ENCODE results near the gene CREBRF. TPM values are rescaled to one million over a fixed set of nuclear protein-coding genes. Genes with fewer than 3 reads are reported as not detected.

The CREBRF gene
- total RNA-seq, 1 donor from 2014 or later = 34.4 TPM

DNA sequence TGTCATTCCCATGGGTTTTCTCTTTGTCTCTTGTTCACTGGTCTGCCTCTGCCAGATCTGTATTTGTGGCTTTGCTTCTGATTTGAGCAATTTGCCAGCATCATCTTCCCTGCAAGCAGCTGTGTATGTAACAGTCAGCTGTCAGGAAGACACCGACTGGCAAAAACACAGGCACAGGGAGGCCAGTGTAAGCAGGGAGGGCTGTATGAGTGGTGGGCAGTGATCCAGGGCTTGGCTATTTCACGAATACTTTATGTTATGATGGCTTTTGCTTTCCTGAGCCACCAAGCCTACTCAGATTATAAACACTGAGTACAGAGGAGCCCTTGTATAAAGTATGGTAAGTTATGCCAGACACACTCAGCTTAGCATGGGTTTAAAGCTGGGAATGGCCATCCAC, 99.8 kb downstream of the CREBRF start:
- intact Hi-C loops (cut with DNase I) = no loop called here
- no peak overlapping the region for H3K4me3 ChIP-seq
- no peak overlapping the region for H3K27ac ChIP-seq
- no peaks in the 10 kb centered on the region for H3K27me3 ChIP-seq
- TF ChIP-seq, protein P1, sequence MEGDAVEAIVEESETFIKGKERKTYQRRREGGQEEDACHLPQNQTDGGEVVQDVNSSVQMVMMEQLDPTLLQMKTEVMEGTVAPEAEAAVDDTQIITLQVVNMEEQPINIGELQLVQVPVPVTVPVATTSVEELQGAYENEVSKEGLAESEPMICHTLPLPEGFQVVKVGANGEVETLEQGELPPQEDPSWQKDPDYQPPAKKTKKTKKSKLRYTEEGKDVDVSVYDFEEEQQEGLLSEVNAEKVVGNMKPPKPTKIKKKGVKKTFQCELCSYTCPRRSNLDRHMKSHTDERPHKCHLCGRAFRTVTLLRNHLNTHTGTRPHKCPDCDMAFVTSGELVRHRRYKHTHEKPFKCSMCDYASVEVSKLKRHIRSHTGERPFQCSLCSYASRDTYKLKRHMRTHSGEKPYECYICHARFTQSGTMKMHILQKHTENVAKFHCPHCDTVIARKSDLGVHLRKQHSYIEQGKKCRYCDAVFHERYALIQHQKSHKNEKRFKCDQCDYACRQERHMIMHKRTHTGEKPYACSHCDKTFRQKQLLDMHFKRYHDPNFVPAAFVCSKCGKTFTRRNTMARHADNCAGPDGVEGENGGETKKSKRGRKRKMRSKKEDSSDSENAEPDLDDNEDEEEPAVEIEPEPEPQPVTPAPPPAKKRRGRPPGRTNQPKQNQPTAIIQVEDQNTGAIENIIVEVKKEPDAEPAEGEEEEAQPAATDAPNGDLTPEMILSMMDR (IDR thresholded peaks at IDR 0.05) = no peak
- TF ChIP-seq POLR2AphosphoS5 (IDR thresholded peaks at IDR 0.05; ENCODE audit: insufficient read depth in 1 of 2, low read depth in 1 of 2) = no peak
- H3K36me3 ChIP-seq = peaks cover 0 to 54% of the 10 kb centered on the region in 2 donors
- no peak for DNase-seq (ENCODE audit: extremely low spot score in 2 of 2)
- H3K4me1 ChIP-seq = no peaks in the 10 kb centered on the region
- no peaks in the 10 kb centered on the region for H3K9me3 ChIP-seq

DNA sequence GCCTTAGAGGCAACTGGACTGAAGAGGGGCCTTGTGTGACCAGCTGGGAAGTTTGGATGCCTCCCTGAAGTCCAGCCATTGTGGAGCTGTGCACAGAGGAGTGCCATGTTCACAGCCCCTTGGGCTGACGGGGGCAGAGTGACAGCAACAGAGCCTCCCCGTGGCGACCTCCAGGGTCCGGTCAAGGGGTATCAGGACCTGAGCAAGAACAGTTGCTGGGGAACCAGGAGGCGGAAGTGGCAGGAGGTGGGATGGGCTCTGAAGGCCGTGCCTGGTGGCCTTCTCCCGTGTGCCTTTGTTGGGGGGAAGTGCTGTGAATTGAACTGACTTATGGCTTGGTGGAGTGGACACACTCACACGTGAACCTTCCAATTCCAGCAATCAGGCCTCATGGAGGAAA, 102.2 kb downstream of the CREBRF start:
- H3K4me3 ChIP-seq = no peak overlapping the region
- intact Hi-C loops (cut with DNase I) = no loop called here
- DNase-seq (ENCODE audit: extremely low spot score in 2 of 2) = no peak
- H3K9me3 ChIP-seq = no peaks in the 10 kb centered on the region
- H3K36me3 ChIP-seq = peaks cover 0 to 68% of the 10 kb centered on the region in 2 donors
- TF ChIP-seq POLR2A (IDR thresholded peaks at IDR 0.05) = no peak
- TF ChIP-seq, protein P1 (IDR thresholded peaks at IDR 0.05) = no peak
- TF ChIP-seq POLR2AphosphoS5 (IDR thresholded peaks at IDR 0.05; ENCODE audit: insufficient read depth in 1 of 2, low read depth in 1 of 2) = no peak
- H3K4me1 ChIP-seq = no peaks in the 10 kb centered on the region
- no peak overlapping the region for H3K27ac ChIP-seq
- no peaks in the 10 kb centered on the region for H3K27me3 ChIP-seq

DNA sequence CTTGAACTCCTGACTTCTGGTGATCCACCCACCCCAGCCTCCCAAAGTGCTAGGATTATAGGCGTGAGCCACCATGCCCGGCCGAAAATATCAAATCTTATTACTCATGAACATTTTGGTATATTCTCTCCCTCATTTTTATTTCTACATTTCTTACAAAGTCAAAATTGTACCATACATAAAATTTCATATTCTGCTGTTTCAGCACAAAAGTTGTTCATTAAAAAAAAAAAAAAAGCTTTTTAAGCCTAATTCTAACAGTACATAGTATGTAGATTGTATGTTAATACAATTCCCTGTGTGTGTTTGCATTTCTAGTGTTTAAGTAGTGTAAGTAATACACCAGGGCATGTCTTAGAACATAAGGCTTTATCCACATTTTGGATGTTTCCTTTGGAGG, 103.1 kb downstream of the CREBRF start:
- H3K36me3 ChIP-seq = peaks cover 0 to 70% of the 10 kb centered on the region in 2 donors
- H3K27ac ChIP-seq = no peak overlapping the region
- no peaks in the 10 kb centered on the region for H3K9me3 ChIP-seq
- TF ChIP-seq POLR2A (IDR thresholded peaks at IDR 0.05) (no peak), POLR2AphosphoS5 (IDR thresholded peaks at IDR 0.05; ENCODE audit: insufficient read depth in 1 of 2, low read depth in 1 of 2) (no peak)
- TF ChIP-seq, protein P1 (IDR thresholded peaks at IDR 0.05) = no peak
- intact Hi-C loops (cut with DNase I) = no loop called here
- no peaks in the 10 kb centered on the region for H3K4me1 ChIP-seq
- DNase-seq (ENCODE audit: extremely low spot score in 2 of 2) = no peak
- no peaks in the 10 kb centered on the region for H3K27me3 ChIP-seq
- H3K4me3 ChIP-seq = no peak overlapping the region

DNA sequence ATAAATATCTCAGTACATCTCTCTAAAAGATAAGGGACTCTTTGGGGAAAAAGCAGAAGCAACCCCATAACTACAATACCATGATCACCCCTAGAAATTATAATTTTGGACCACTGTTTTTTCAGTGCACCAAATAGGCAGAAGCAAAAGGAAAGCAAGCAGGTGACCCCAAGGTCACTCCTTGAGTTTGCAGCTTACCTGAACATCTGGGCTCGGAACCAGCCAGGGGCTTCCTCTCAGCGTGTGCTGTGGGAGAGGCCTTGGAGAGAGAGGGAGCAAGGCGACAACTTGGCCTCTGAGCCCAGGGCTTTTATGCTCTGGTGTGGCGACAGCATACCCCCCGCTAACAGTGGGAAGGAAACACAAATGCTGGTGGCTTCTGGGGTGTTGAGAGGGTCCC, 105.0 kb downstream of the CREBRF start:
- H3K9me3 ChIP-seq = no peaks in the 10 kb centered on the region
- H3K4me1 ChIP-seq = no peaks in the 10 kb centered on the region
- DNase-seq (ENCODE audit: extremely low spot score in 2 of 2) = no peak
- TF ChIP-seq POLR2A (IDR thresholded peaks at IDR 0.05) (no peak), POLR2AphosphoS5 (IDR thresholded peaks at IDR 0.05; ENCODE audit: insufficient read depth in 1 of 2, low read depth in 1 of 2) (no peak)
- TF ChIP-seq, protein P1 (IDR thresholded peaks at IDR 0.05) = no peak
- H3K4me3 ChIP-seq = no peak overlapping the region
- H3K27ac ChIP-seq = no peak overlapping the region
- no peaks in the 10 kb centered on the region for H3K27me3 ChIP-seq
- intact Hi-C loops (cut with DNase I) = no loop called here
- peaks cover 0 to 57% of the 10 kb centered on the region in 2 donors for H3K36me3 ChIP-seq

DNA sequence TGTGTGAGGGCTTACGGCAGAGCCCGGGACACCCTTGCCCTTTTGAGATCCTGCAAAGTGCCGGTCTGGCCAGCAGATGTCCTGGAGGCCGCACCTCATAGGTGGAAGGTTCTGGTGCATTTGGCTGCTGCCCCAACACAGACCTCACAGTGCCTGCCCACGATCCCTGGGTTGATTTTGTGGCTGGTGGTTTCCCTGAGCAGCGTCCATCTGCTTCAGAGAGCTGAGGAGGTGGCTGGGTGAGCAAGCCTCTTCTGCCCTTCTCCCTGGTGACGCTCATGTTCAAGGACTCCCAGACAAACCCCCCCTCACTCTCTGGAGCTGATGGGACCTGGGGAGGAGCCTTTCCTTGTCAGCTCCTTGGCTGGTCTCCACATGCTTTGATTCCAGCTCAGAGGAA, 107.1 kb downstream of the CREBRF start:
- TF ChIP-seq, protein P1 (IDR thresholded peaks at IDR 0.05) = no peak
- TF ChIP-seq POLR2AphosphoS5 (IDR thresholded peaks at IDR 0.05; ENCODE audit: insufficient read depth in 1 of 2, low read depth in 1 of 2) (no peak), POLR2A (IDR thresholded peaks at IDR 0.05) (no peak)
- peaks cover 0 to 41% of the 10 kb centered on the region in 2 donors for H3K36me3 ChIP-seq
- H3K9me3 ChIP-seq = no peaks in the 10 kb centered on the region
- no peak overlapping the region for H3K4me3 ChIP-seq
- no peaks in the 10 kb centered on the region for H3K4me1 ChIP-seq
- DNase-seq (ENCODE audit: extremely low spot score in 2 of 2) = no peak
- intact Hi-C loops (cut with DNase I) = no loop called here
- H3K27me3 ChIP-seq = no peaks in the 10 kb centered on the region
- no peak overlapping the region for H3K27ac ChIP-seq

All from vagina (tissue), 2 donors.